ENCODE measurements around the gene ELFN2. TPM values are rescaled to one million over a fixed set of nuclear protein-coding genes. Genes with fewer than 3 reads are reported as not detected.
"Not testable (repeated sequence)": the region's sequence is repeated elsewhere in the genome, so short reads cannot be mapped to it uniquely, and the experiment has no call there.

Gene ELFN2
- total and polyA plus RNA-seq, 4 donors: 0.62 to 6.8 (median 1.6) TPM

DNA sequence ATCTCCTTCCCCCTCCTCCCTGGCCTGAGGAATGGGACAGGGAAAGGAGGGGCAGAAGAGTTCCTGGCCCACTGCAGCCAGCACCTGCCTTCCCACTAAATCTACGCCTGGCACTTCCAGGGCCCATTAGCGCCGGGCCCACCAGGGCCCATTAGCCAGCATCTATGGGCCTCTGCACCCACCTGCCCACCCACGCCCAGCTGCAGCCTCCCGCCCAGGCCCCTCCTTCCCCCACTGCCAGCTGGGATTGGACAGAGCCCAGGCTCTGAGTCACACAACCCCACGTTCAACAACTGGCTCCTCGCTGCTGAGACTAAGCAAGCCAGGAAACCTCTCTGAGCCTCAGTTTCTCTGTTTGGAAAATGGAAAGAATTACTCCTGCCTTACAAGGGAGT is 96.2 kb downstream of the ELFN2 start:
- no peak for DNase-seq
- Histone ChIP-seq H3K36me3 (ENCODE audit: control insufficient read depth in 4 of 4, insufficient read depth in 4 of 4, low read length in 4 of 4) (no peaks in the 10 kb centered on the region), H3K4me3 (no peak overlapping the region), H3K4me1 (ENCODE audit: control insufficient read depth in 5 of 5, insufficient read depth in 5 of 5, low read length in 5 of 5) (peaks cover 0 to 10% (median 0%) of the 10 kb centered on the region in 5 donors), H3K27me3 (ENCODE audit: control insufficient read depth in 3 of 3, insufficient read depth in 3 of 3, low read length in 2 of 3) (peaks cover 0 to 52% (median 41%) of the 10 kb centered on the region in 3 donors), H3K9ac (ENCODE audit: insufficient read depth in 1 of 2, low read length in 2 of 2) (no peak overlapping the region), H3K9me3 (ENCODE audit: control insufficient read depth in 4 of 4, insufficient read depth in 3 of 4, low read length in 3 of 4) (no peaks in the 10 kb centered on the region), H3K27ac (ENCODE audit: low read depth in 1 of 2, low read length in 1 of 2) (no peak overlapping the region)
- TF ChIP-seq, protein P1, sequence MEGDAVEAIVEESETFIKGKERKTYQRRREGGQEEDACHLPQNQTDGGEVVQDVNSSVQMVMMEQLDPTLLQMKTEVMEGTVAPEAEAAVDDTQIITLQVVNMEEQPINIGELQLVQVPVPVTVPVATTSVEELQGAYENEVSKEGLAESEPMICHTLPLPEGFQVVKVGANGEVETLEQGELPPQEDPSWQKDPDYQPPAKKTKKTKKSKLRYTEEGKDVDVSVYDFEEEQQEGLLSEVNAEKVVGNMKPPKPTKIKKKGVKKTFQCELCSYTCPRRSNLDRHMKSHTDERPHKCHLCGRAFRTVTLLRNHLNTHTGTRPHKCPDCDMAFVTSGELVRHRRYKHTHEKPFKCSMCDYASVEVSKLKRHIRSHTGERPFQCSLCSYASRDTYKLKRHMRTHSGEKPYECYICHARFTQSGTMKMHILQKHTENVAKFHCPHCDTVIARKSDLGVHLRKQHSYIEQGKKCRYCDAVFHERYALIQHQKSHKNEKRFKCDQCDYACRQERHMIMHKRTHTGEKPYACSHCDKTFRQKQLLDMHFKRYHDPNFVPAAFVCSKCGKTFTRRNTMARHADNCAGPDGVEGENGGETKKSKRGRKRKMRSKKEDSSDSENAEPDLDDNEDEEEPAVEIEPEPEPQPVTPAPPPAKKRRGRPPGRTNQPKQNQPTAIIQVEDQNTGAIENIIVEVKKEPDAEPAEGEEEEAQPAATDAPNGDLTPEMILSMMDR (IDR thresholded peaks at IDR 0.05; ENCODE audit: control extremely low read depth, extremely low read depth): no peak
- ATAC-seq (ENCODE audit: insufficient read depth, low FRiP score): no peak
- WGBS, 2 donors: 65 to 69% methylated on average over 7 of the region's 7 CpGs

DNA sequence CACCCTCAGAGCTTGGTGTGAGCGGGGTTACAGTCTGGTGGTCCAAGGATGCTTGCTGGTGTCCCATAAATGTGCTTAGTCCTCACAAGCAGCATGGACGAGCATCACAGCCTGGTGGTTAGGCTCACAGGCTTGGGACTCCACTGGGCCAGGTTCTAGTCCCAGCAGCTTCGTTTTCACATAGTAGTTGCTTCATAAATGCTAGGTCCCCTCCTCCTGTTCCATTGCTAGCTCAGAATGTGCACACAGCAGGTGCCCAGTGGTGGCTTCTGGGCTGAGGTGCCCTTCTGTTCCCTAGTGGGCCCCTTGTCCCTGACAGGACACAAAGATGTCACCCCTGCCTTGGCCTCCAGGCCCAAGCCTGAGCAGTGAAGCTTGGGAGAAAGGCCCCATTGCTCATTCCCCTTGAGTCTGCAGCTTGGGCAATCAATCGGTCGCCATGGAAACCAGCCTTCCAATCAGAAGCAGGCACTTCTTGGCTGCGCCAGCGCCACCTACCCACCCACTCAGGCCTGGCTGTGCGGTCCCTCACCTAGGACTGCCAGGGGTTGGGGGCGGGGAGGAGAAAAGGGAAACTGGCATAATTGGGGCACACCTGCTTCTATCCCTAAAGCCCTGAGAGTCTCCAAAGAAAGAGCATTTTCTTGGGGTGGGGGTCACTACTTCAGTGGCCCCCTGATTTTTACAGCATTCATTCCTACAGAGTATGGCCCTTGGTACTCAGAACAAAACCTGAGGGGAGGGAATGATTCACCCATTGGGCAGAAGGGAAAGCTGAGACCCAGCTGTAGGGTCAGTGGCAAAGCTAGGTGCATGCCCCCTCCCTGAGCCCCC is 96.9 kb downstream of the ELFN2 start:
- no peaks in the 10 kb centered on the region for H3K36me3 ChIP-seq (ENCODE audit: control insufficient read depth in 4 of 4, insufficient read depth in 4 of 4, low read length in 4 of 4)
- 61 to 70% methylated on average over 9 of the region's 9 CpGs for WGBS, 2 donors
- no peak overlapping the region for H3K27ac ChIP-seq (ENCODE audit: low read depth in 1 of 2, low read length in 1 of 2)
- peaks cover 0 to 50% (median 45%) of the 10 kb centered on the region in 3 donors for H3K27me3 ChIP-seq (ENCODE audit: control insufficient read depth in 3 of 3, insufficient read depth in 3 of 3, low read length in 2 of 3)
- TF ChIP-seq, protein P1 (IDR thresholded peaks at IDR 0.05; ENCODE audit: control extremely low read depth, extremely low read depth): no peak
- H3K4me1 ChIP-seq (ENCODE audit: control insufficient read depth in 5 of 5, insufficient read depth in 5 of 5, low read length in 5 of 5): peaks cover 0 to 7% (median 0%) of the 10 kb centered on the region in 5 donors
- H3K4me3 ChIP-seq: no peak overlapping the region
- H3K9ac ChIP-seq (ENCODE audit: insufficient read depth in 1 of 2, low read length in 2 of 2): no peak overlapping the region
- peak; percentile 72 to 83 (median 80) for DNase-seq
- no peak for ATAC-seq (ENCODE audit: insufficient read depth, low FRiP score)
- no peaks in the 10 kb centered on the region for H3K9me3 ChIP-seq (ENCODE audit: control insufficient read depth in 4 of 4, insufficient read depth in 3 of 4, low read length in 3 of 4)

DNA sequence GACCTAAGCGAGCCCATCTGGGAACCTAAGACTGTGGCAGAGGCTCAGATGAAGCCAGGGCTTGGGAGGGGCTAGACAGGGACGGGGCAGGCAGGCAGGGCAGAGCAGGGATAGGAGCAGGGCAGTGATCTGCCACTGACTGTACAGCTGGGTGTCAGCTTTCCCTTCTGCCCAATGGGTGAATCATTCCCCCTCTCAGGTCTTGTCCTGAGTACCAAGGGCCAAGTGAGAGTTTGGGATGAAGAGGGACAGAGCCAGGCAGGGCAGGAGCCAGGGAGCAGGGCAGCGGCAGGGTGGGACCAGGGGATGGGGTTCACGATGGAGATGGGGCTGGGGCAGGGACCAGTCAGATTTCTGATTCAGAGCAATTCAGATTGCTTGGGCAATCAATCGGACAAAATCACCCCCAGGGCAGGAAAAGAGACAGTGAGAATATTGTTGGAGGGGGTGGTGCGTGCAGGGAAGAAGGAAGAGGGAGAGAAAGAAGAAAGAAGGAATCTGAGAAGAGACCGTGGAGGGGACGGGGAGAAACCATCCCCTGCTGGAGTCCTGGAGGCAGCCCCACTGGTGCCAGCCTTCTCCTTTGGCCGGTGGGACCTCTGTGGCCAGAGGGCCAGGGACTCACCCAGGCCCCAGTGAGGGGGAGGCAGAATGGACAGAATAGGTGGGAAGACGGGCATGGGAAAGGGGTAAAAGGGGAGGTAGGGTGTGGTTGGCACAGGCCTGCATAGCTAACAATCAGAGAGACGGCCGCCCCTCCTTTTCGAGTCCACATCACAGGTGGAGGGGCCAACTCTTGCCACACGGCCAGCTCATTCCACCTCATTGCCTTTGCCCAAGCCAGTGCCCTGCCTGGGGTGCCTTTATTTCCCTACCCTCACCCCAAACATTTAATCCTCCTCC is 97.8 kb downstream of the ELFN2 start:
- WGBS, 2 donors: 76 to 79% methylated on average over 14 of the region's 14 CpGs
- no peak for DNase-seq
- no peaks in the 10 kb centered on the region for H3K36me3 ChIP-seq (ENCODE audit: control insufficient read depth in 4 of 4, insufficient read depth in 4 of 4, low read length in 4 of 4)
- peaks cover 0 to 6% (median 0%) of the 10 kb centered on the region in 5 donors for H3K4me1 ChIP-seq (ENCODE audit: control insufficient read depth in 5 of 5, insufficient read depth in 5 of 5, low read length in 5 of 5)
- no peak overlapping the region for H3K4me3 ChIP-seq
- TF ChIP-seq, protein P1 (IDR thresholded peaks at IDR 0.05; ENCODE audit: control extremely low read depth, extremely low read depth): no peak
- no peak overlapping the region for H3K27ac ChIP-seq (ENCODE audit: low read depth in 1 of 2, low read length in 1 of 2)
- H3K9me3 ChIP-seq (ENCODE audit: control insufficient read depth in 4 of 4, insufficient read depth in 3 of 4, low read length in 3 of 4): no peaks in the 10 kb centered on the region
- H3K9ac ChIP-seq (ENCODE audit: insufficient read depth in 1 of 2, low read length in 2 of 2): no peak overlapping the region
- peaks cover 0 to 47% (median 44%) of the 10 kb centered on the region in 3 donors for H3K27me3 ChIP-seq (ENCODE audit: control insufficient read depth in 3 of 3, insufficient read depth in 3 of 3, low read length in 2 of 3)
- no peak for ATAC-seq (ENCODE audit: insufficient read depth, low FRiP score)

DNA sequence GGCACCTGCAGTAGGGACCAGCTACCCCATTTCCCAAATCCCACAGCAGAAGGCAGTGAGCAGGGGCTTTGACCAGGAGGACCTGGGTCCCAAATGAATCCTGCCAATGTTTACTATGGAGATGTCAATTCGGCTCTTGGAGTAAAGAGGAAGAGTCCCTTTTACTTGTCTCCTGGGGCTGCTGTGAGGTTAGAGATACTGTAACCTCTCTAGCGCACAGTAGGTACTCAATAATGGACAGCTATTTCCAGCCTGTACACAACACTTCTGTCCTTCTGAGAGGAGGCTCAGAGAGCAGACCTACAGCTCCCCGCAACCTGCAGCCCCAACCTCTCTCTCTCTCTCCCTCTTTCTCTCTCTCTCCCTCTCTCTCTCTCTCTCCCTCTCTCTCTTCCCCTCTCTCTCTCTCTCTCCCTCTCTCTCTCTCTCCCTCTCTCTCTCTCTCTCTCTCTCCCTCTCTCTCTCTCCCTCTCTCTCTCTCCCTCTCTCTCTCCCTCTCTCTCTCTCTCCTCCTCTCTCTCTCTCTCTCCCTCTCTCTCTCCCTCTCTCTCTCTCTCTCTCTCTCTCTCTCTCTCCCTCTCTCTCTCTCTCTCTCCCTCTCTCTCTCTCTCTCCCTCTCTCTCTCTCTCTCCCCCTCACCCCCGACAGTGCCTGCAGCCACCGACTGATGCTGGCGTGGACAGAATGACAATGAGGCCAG is 98.6 kb downstream of the ELFN2 start:
- peaks cover 0 to 48% (median 46%) of the 10 kb centered on the region in 3 donors for H3K27me3 ChIP-seq (ENCODE audit: control insufficient read depth in 3 of 3, insufficient read depth in 3 of 3, low read length in 2 of 3)
- H3K4me3 ChIP-seq; DNase-seq; H3K9ac ChIP-seq (ENCODE audit: insufficient read depth in 1 of 2, low read length in 2 of 2); H3K9me3 ChIP-seq (ENCODE audit: control insufficient read depth in 4 of 4, insufficient read depth in 3 of 4, low read length in 3 of 4); H3K27ac ChIP-seq (ENCODE audit: low read depth in 1 of 2, low read length in 1 of 2); H3K36me3 ChIP-seq (ENCODE audit: control insufficient read depth in 4 of 4, insufficient read depth in 4 of 4, low read length in 4 of 4); ATAC-seq (ENCODE audit: insufficient read depth, low FRiP score): not testable (repeated sequence)
- H3K4me1 ChIP-seq (ENCODE audit: control insufficient read depth in 5 of 5, insufficient read depth in 5 of 5, low read length in 5 of 5): peaks cover 0 to 10% (median 0%) of the 10 kb centered on the region in 5 donors
- WGBS, 2 donors: 56 to 60% methylated on average over 6 of the region's 6 CpGs
